GM21786 (cell line): ENCODE results near the gene RIMBP2.
"Not testable (repeated sequence)": the region's sequence is repeated elsewhere in the genome, so short reads cannot be mapped to it uniquely, and the experiment has no call there.

Experiments
- ATAC-seq: cut with Tn5 transposase; IDR thresholded peaks from one replicate; pipeline ENCODE4 v1.9.1; 2021; ENCODE audit not compliant: unreplicated experiment

RIMBP2 gene

DNA sequence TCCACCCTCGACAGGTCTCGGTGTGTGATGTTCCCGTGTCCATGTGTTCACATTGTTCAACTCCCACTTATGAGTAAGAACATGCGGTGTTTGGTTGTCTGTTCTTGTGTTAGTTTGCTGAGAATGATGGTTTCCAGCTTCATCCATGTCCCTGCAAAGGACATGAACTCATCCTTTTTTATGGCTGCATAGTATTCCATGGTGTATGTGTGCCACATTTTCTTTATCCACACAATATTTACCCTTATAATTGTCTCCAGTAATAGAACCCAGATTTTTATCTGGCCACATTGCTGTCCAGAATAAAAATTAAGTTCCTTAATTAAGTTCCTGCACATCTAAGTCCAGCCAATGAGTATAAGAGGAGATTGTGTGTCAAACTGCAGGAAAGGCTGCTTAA lies 22.3 kb upstream of the RIMBP2 start:
- ATAC-seq, result not testable (repeated sequence)

DNA sequence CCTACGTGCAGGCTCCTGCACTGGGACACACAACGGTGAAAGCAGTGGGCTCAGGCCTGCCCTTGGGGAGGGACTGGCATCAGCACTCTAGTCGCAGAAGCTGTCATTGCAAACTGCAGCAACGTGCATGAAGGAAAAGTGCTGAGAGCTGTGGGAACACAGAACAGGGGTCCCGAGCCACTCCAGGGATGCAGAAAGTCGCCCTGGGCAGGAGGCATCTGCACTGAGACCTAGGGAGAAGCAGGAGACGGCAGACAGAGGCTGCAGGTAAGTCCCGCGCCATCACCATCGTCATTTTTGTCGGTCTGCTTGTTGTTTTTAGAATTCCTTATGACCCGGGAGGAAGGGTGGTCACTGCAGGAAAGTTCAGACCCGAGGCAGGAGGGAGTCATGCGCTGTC lies 21.6 kb upstream of the RIMBP2 start:
- no peak for ATAC-seq

DNA sequence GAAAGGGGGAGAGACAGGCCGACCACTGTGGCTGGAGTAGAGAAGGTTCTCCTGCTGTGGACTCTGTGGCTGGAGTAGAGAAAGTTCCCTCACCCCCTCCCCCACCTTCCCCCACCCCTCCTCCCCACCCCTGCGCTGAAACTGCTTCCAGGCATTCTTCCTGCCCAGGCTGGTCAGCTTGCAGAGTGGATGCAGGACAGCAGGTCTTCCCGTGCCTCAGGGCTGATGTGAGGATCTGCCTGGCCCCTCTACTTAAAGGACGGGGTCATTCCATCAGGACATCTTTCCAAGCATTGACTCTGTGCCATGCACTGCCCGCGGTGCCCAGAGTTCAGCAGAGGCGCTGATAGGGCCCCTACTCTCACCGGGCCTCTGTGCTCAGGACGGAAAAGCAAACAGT lies 13.2 kb upstream of the RIMBP2 start:
- ATAC-seq, result no peak

DNA sequence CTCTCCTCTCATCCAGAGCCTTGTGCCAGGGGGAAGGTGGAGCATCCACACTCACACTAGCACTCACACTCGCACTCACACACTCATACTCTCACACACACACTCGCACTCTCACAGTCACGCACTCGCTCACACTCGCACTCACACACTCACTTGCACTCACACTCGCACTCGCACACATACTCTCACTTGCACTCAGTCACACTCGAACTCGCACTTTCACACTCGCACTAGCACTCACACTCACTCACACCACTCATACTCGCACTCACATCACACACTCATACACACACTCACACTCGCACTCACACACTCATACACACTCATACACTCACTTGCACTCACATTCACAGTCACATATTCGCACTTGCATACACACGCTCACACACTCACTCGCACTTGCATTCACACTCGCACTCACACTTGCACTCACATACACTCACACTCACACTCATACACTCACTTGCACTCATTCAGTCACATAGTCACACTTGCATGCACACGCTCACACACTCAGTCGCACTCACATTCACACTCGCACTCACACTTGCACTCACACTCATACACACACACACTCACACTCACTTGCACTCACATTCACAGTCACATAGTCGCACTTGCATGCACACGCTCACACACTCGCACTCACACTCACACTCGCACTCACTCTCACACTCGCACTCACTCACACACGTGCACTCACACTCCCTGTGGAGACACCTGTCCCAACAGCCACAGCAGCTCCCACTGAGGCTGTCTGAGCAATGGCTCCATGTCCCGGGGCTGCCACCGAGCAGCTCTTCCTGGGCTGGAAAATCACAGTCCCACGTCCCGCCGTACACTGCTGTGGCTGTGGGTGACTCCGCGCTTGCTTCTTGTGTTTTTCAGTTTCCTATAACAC lies 12.3 kb upstream of the RIMBP2 start:
- ATAC-seq, result no peak

DNA sequence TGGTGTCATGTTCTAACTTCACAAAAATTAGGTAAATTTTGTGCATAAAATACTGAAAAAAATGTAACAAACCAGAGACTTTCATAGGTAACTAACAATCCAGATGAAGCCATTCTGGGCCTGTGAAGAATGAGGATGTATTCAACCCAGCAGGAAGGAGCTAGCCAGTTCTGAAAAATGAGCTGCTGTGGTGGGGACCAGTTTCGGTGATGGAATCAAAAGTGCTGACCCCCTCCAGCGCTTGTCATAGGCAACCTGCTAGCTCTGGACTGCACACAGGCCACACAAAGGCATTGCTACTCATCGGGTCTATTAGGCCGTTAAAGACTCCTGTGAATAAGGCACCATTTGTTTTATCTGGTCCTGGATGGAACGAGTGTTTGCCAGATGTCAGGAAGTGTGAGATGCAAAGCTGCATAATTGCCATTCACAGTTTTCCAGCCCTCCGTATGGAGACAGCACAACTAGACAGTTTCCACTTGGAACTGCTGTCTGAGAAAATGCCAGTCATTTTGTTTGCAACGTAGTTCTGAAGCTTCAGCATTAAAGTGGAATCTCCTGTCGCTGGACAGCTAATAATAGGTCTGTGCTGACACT lies 3.3 kb upstream of the RIMBP2 start:
- no peak for ATAC-seq

DNA sequence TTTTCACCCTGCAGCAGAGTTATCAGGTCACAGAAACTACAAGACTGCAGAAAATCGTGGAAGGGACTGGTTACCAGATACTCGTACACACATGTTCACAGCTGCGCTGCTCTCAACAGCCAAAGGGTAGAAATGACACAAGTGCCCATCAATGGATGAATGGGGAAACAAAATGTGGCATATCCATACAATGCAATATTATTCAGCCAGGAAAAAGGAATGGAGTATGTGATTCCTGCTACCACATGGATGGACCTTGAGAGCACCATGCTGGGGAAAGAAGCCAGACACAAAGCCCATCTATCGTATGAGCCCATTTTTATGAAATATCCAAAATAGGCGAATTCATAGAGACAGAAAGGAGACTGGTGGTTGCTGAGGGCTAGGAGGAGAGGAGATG lies 1.7 kb upstream of the RIMBP2 start:
- ATAC-seq, result no peak

DNA sequence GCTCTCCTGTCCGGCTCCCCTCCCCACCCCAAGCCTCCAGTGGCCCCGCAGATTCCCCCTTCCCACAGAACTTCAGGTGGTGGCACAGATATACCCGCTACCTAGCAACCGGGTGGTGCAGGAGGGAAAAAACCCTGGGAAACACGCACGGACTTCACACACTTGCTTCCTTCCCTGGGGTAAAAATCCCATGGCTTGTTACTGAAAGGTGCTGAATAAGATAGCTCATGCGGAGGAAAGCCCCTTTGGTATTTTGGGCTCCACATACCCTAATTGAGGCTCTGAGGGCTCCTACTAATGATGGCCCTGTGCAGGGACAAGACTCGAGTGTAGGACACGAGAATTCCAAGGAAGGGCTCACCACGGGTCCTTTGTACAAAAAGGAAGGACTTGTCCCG lies 869 bp upstream of the RIMBP2 start:
- ATAC-seq, result no peak

DNA sequence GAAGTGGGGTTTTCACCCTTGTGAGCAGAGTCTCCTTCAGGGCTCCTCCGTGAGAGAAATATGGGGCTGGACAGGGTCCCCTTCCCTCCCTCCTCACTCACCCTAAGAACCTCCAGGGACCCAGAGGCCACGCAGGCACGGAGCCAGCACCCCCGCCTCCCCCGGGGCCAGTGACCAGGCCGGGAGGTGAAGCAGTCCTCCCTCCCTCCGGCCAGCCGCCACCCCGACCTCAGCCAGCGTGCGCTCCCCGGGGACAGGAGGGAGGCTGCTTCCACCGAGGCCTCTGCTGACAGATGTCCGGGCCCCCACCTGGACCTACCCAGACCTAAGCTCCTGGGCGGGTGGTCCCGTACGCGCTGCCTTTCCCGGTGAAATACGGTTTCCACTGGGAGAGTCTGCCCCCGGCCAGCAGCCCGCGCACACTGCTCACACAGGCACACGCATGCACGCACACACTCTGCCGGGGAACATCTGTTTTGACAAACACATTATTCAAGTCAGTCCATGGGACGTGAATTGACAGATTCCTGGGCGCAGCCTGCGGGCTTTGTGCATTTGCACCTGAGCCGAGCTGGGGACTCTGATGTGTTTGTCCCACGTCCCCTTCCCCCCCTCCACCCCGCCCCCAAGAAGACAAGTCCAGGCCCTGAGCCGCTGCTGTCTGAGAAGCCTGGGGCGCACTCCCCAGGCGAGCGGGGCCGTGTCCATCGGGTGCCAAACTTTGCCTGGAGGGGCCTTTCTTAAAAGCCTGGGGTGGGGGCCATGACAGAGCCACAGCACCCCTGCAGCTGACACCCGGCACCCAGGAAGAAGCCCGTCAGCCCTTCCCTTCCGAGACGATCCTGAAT lies 725 bp downstream of the RIMBP2 start:
- ATAC-seq, result no peak

DNA sequence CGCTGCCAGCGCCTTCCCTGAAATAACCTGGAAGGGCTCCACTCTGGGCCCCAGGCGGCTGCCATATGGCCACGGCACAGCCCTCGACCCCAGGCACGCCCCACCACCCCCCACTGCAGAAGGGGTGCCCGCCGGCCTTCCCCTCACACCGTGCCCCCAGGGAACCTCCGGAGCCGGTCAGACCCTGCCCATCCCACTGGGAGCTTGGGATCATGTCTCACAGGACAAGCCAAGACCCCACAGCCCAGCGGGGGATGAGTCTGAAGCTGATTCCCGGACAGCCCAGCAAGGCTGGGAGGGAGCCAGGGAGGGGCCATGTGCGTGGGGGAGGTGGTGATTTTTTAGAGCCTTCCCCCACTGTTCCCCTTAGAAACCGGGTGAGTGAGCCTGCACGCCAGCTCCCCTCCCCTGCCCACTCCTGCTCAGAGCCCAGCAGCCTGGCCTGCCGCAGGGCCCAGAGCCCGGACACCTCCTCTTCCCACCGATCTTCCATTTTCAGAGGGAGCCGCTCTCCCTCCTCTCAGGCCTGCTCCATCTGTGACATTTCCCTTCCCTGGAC lies 1.4 kb downstream of the RIMBP2 start:
- no peak for ATAC-seq

DNA sequence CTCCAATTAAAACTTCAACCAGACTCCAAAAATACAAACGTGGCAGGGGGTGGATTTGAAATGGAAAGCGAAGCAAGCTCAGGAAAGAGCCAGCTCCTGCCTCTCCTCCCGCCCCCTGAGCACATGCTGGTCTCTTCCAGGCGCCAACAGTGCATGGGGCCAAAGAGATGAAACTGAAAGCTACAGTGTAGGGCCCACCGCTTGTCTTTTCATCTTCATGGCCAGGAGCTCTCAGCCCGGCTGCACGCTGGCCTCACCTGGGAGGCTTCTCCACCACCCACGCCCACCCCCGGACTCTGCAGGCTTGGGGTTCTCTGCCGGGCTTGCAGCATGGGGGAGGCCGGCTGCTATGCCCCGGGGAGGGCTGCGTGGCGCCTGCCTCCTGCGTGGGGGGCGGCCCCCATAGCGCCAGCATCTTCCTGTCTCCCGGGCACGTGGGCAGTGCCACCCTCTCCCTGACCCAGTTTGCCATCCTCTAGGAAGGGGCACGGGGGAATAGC lies 2.0 kb downstream of the RIMBP2 start:
- no peak for ATAC-seq

DNA sequence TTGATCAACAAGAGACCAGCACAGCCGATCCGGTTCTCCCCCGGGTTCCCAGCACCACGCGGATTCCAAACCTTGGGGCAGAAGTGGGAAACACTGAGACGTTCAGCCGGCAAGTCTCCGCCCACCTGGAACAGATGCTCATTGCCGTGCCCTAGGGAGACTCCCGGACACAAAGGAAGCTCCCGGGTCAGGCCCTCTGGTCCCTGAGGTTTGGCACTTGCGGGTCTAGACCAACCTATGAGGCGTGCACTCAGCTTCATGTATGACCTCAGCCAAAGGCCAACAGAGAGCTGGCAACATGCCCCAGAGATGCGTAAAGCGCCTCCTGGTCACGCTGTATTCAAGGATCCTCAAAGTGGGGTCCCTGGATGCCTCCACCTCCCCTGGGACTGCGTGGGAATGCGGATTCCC lies 2.5 kb downstream of the RIMBP2 start:
- ATAC-seq, result no peak

DNA sequence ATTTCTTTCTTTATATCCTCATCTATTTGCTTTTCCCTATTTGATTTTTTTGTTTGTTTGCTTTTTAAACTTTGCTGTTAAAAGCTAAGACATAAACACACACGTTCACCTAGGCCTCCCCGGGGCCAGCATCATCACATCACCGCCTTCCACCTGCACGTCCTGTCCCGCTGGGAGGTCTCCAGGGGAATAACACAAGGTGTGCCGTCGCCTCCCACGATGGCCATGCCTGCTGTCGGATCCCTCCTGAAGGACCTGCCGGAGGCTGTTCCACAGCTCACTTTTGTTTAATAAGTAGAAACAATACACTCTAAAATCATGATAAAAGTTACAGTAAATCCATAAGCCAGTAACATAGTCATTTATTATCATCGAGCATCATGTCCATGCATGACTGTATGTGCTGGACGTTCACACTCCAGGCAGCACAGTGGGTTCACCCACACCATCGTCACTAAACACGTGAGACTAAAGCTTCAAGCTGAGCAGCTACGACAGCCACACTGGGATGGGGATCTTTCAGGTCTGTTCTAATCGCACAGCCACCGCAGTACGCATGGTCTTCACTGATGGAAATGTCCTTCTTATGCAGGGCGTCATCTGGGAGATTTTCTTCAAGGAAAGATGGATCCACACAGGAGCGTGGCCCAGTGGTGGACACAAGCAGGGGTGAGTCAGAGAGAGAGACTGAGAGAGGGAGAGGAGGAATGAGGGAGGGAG lies 3.6 kb downstream of the RIMBP2 start:
- no peak for ATAC-seq

DNA sequence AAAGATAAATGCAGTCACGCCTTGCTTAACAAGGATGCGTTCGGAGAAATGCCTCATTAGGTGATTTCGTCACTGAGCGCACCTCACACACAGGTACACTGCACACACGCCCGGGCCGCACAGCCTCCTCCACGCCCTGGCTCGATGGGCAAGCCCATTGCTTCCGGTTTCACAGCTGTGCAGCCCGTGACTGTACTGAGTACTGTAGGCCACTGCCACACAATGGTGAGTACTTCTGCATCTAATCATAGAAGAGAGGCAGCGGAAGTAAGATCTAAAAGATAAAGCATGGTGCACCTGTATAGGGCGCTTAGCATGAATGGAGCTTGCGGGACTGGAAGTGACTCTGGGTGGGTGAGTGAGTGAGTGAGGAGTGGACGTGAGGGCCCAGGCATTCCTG lies 4.3 kb downstream of the RIMBP2 start:
- no peak for ATAC-seq

DNA sequence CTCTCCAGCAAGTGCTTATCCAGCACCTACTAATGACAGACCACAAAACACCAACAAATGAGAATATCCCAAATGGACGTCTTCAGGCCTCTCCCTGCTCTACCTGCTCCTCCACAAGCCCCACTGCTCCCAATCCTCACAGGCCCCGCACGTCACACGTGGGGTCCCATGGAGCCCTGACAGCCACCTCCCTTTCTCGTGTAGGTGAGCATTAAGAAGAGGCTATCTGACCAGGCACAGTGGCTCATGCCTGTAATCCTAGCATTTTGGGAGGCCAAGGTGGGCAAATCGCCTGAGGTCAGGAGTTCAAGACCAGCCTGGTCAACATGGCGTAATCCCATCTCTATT lies 5.4 kb downstream of the RIMBP2 start:
- no peak for ATAC-seq

DNA sequence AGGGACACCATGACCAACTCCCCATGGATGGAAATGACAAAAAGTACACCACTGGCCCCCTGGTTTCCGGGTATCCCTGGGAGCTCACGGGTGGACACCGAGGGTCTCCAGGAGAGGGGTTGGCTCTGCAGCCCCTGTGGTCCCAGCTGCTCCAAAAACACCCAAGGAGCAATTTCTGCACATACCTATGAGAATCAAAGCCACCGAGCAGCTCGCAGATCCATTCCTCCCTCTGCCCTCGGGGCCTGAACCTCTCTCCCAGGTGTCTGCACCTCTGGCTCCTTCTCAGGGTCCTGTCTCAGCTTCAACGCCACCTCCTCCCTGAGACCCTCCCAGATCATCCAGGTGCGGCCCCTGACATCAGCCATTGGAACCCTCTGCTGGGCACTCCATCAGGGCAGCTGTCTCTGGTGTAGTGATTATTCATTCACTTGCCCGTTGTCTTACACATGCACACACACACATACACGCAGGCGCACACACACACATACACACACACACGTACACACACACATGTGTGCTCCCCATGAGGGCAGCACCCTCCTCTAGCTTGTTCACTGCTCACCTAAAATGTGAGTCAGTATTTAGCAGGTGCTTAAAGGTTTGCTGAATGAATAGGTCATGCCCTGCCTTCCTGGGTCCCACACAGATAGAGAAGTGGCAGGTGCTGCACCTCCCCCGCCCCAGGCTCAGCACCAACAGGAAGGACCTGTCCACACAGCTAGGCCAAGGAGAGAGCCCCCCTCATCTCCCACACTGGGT lies 5.9 kb downstream of the RIMBP2 start:
- ATAC-seq, result no peak

DNA sequence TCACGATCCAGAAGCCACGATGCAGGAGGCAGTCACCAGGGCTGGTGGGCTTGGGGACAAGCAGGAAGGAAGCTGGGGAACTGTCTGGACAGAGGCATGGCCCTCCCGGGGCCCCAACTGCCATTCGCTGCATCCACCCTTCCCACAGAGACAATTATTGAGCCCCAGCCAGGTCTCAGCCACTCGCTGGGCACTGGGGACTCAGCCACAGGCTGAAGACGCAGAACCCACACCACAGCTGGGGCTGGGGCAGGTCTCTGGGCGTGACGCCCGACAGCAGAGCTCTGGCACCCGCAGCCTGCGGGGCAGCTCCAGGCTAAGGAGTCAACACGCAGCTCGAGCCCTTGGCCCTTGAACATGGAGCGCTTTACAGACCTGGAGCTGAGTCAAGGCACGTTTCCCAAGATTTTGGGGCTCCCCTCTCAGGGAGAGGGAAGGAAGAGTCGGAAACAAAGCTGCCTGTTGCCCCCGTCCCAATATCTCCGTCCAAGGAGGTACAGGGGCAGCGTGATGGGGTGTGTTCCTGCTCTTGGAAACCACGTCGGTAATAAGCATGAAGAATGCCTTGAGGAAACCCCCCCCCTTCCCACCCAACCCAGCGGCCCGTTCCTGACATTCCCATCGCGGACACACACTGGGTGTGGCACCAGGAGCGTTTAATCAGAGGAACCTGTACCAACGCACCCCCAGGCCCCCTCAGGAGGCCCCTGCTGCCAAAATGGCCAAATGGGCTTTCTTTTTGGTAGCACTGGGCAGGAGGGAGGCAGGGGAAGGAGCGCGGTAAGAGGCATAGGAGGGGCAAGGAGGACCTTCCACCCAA lies 6.7 kb downstream of the RIMBP2 start:
- no peak for ATAC-seq

DNA sequence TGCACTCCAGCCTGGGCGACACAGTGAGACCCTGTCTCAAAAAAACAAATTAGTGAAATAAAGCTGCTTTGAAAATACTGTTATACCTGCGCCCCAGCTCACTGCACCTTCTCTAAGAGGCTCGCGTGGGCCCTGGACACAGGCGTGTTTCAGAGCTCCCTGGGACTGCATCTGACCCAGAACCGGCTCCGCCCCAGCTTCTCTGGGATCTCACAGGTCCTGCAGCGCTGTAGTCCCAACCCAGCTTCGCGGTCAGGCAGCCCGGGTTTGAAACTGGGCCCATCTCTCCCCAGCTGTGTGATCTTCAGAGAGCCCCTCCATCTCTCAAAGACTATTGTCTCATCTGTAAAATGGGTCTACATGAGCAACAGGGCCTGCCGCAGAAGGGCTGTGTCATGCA lies 7.5 kb downstream of the RIMBP2 start:
- ATAC-seq, result no peak

DNA sequence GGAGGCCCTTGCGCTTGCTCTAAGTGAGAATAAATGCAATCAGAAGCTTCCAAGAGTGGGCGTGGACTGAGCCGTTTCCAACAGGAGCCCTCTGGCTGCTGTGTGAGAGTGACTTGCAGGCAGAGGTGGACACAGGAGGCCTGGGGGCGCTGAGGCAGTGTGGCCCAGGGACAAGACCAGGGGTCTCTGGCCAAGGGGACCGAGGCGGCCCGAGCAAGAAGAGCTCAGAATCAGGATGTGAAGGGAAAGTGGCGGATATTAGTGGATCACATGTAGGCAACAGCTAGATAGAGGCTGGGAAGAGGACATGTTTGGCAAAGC lies 8.6 kb downstream of the RIMBP2 start:
- ATAC-seq, result no peak

DNA sequence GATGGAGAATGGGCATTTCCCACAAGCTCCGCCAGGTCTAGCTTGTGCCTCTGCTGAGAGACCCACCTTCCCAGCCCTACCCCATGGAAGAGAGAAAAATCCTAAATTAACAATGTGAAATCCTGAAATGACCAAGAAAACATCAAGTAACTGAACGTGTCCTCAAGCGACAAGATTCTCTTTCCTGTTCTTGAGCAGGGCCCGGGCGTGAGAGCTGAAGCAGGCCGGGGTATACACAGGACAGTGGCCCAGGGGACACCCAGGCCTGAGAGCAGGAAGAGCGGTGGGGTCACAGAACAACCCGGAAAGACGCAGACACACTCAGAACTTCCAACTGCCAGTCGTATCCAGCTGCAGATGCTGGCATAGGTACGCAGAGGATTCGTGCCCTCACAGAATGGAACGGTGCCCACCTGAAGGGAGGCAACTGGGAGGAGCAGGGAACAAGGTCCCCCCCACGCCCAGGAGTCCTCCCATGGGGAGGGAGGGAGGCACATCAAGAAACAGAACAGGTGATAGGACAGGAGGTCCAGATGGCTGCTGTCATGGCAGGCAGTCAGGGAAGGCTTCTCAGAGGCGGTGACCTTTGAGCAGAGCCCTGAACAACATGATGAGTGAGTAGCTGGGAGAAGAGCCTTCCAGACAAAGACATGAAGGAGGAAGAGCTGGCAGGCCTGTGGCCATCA lies 9.1 kb downstream of the RIMBP2 start:
- no peak for ATAC-seq
